Activated CD8-positive, alpha-beta memory T cell treated with anti-CD3 and anti-CD28 coated beads, Interleukin-2, amount 10 ng/mL, durations not matched to agents 7 days and 5 days (primary cell): ENCODE results near the gene SPON2. TPM values are rescaled to one million over a fixed set of nuclear protein-coding genes. Genes with fewer than 3 reads are reported as not detected.

Experiments
- ATAC-seq: fragments of 150-1000 bp; cut with Tn5 transposase; one replicate; pipeline ENCODE4 v1.10.0; 2021; ENCODE audit warnings: moderate library complexity
- CTCF ChIA-PET: fragments of 350-600 bp; sonication (Branson Sonifier 250); formaldehyde crosslinking; loops from one replicate; lab custom pipeline; 2021; ENCODE audit warnings: antibody characterized with exemption; lab: Charles Lee
- DNase-seq: peaks from one replicate; pipeline ENCODE4 v3.0.0-alpha.2; 2020
- H3K27ac Mint-ChIP-seq: one replicate; pipeline ENCODE4 v1.8.0; 2021; ENCODE audit warnings: mild to moderate bottlenecking, mixed read lengths
- H3K27me3 Mint-ChIP-seq: one replicate; pipeline ENCODE4 v1.8.0; 2021; ENCODE audit warnings: mixed read lengths
- H3K36me3 Mint-ChIP-seq: one replicate; pipeline ENCODE4 v1.8.0; 2021; ENCODE audit warnings: mild to moderate bottlenecking, mixed read lengths
- H3K4me1 Mint-ChIP-seq: one replicate; pipeline ENCODE4 v1.8.0; 2021; ENCODE audit warnings: mixed read lengths
- H3K4me3 Mint-ChIP-seq: one replicate; pipeline ENCODE4 v1.8.0; 2021; ENCODE audit warnings: mild to moderate bottlenecking, moderate library complexity, mixed read lengths
- H3K9me3 Mint-ChIP-seq: one replicate; pipeline ENCODE4 v1.8.0; 2022; ENCODE audit warnings: low read depth, mixed read lengths
- total RNA-seq, 2 experiments: library from RNA; stranded (reverse); gene quantifications; one replicate each; pipeline ENCODE4 v1.2.3, GENCODE V29; 2021

The SPON2 gene
- total RNA-seq, 2 experiments from 2014 or later = 11.7 to 28.0 TPM

GRCh38 chr4:1195891-1196401 lies 23.6 kb upstream of the SPON2 start:
- CTCF ChIA-PET = no interaction called here
- Mint-ChIP-seq H3K4me3 (no peak overlapping the region), H3K36me3 (peaks cover 26% of the 10 kb centered on the region), H3K27ac (no peak overlapping the region), H3K4me1 (peaks cover 14% of the 10 kb centered on the region), H3K9me3 (no peaks in the 10 kb centered on the region), H3K27me3 (no peaks in the 10 kb centered on the region)
- ATAC-seq = no peak
- no peak for DNase-seq

GRCh38 chr4:1195109-1195671 lies 22.8 kb upstream of the SPON2 start:
- no peak for DNase-seq
- no peak for ATAC-seq
- Mint-ChIP-seq H3K9me3 (no peaks in the 10 kb centered on the region), H3K27ac (no peak overlapping the region), H3K4me3 (no peak overlapping the region), H3K4me1 (peaks cover 10% of the 10 kb centered on the region), H3K27me3 (no peaks in the 10 kb centered on the region), H3K36me3 (peaks cover 26% of the 10 kb centered on the region)
- CTCF ChIA-PET = no interaction called here

DNA sequence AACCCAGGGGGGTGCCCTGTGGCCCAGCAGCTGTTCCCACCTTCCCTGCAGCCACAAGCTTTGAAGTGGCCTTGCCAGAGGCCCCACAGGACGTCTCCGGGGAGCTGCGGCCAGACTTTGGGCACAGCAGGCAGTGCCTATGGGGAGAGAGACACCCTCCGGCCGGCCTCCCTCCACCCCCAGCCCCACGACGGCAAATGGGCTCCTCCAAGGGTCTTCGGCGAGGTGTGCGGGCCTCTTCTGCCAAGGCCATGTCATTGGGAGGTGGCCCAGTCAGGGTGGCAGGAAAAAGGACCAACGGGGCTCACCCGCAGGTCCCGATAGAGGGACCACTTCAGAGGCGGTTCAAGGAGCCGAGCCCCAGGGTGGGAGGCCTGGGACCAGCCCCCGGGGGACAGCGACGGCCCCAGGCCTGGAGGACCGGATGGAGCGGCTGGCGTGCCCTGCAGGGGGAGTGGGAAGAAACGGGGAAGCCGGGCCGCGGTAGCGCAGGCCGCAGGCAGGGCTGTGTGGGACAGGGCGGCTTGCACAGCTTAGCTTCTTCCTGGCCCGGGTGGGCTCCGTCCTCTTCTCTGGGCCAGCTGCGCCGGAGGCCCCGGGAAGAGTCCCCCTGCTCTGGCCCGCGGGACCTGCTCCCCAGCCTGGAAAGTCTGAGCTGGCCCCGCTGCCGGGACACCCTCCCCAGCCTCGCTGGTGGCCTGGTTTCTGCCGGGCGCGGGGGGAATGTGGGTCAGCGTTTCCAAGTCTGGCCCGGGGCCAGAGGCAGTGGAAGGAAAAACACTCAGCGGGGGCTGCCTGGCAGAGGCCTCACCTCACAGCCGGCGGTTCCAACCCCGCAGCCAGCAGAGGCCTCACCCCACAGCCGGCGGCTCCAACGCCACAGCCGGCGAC lies 21.9 kb upstream of the SPON2 start:
- H3K4me3 Mint-ChIP-seq = no peak overlapping the region
- DNase-seq = no peak
- peaks cover 26% of the 10 kb centered on the region for H3K36me3 Mint-ChIP-seq
- CTCF ChIA-PET = interaction anchor here (1.5 kb wide), 1 partner anchor 10 kb away, joined by 4 read pairs; no protein-coding TSS in a partner anchor
- peaks cover 4% of the 10 kb centered on the region for H3K4me1 Mint-ChIP-seq
- no peaks in the 10 kb centered on the region for H3K27me3 Mint-ChIP-seq
- ATAC-seq = no peak
- H3K27ac Mint-ChIP-seq = no peak overlapping the region
- no peaks in the 10 kb centered on the region for H3K9me3 Mint-ChIP-seq

DNA sequence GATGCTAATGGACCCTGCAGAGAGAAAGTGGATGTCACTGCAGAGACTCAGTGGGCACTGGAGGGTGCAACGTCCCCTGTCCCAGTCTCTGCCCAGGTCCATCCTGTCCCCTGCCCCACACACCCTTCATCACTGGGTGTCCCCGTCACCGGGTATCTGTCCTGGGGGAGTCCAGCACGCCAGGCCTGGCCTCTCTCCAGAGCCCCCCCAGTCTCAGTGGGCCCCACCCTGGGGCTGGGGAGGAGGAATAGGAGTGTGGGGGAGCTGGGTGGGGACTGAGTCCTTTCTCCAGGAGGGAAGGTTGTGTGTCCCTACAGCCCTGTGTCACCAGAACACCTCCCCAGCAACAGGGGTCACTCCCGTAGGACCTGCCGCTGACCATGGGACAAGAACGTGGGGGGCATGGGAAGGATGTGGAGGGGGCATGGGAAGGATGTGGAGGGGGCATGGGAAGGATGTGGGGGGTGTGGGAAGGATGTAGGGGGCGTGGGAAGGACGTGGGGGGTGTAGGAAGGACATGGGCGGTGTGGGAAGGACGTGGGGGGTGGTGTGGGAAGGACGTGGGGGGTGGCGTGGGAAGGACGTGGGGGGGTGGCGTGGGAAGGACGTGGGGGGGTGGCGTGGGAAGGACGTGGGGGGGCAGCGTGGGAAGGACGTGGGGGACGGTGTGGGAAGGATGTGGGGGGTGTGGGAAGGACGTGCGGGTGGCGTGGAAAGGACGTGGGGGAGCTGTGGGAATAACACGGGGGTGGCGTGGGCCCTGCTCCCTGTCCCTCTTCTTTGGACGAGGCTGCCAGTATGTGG lies 21.0 kb upstream of the SPON2 start:
- DNase-seq (no peak), ATAC-seq (no peak)
- Mint-ChIP-seq H3K27ac (no peak overlapping the region), H3K27me3 (no peaks in the 10 kb centered on the region), H3K36me3 (peaks cover 24% of the 10 kb centered on the region), H3K4me3 (no peak overlapping the region), H3K4me1 (peaks cover 4% of the 10 kb centered on the region), H3K9me3 (no peaks in the 10 kb centered on the region)
- CTCF ChIA-PET = interaction anchor here (1.5 kb wide), 1 partner anchor 9 kb away, joined by 4 read pairs; no protein-coding TSS in a partner anchor

- no peak for ATAC-seq
- Mint-ChIP-seq H3K4me1 (peaks cover 6% of the 10 kb centered on the region), H3K27ac (no peak overlapping the region), H3K4me3 (no peak overlapping the region), H3K27me3 (no peaks in the 10 kb centered on the region), H3K9me3 (no peaks in the 10 kb centered on the region), H3K36me3 (peaks cover 21% of the 10 kb centered on the region)
- no peak for DNase-seq
- CTCF ChIA-PET = interaction anchor here (1.1 to 1.5 kb wide), 2 partner anchors 8 to 24 kb away, joined by 4 read pairs; no protein-coding TSS in a partner anchor
Measured at GRCh38 chr4:1192493-1193205, 20.3 kb upstream of the SPON2 start.

DNA sequence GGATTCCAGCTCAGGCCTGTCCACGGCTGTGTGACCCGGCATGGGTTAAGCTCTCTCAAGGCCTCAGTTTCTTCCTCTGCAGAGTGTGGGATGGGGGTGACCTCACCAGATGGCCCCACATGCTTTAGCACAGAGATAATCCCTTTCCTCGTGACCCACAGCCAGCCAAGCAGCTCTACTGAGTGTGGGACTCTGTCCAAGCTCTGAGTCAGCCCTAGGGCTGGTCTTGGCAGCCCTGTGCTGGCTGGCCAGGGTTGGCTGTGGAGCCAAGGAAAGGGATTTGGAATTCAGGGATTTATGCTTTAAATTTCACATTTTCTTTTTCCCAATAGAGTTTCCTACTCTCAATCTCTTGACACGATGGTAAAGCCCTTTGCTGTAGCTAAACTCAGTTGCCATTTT lies 19.7 kb upstream of the SPON2 start:
- no peak for DNase-seq
- Mint-ChIP-seq H3K27me3 (no peaks in the 10 kb centered on the region), H3K4me3 (no peak overlapping the region), H3K4me1 (peaks cover 10% of the 10 kb centered on the region), H3K27ac (no peak overlapping the region), H3K36me3 (peaks cover 17% of the 10 kb centered on the region), H3K9me3 (no peaks in the 10 kb centered on the region)
- ATAC-seq = no peak
- CTCF ChIA-PET = interaction anchor here (1.1 kb wide), 1 partner anchor 25 kb away, joined by 4 read pairs; no protein-coding TSS in a partner anchor

- H3K9me3 Mint-ChIP-seq = no peaks in the 10 kb centered on the region
Measured at GRCh38 chr4:1191621-1192020, 19.2 kb upstream of the SPON2 start.

DNA sequence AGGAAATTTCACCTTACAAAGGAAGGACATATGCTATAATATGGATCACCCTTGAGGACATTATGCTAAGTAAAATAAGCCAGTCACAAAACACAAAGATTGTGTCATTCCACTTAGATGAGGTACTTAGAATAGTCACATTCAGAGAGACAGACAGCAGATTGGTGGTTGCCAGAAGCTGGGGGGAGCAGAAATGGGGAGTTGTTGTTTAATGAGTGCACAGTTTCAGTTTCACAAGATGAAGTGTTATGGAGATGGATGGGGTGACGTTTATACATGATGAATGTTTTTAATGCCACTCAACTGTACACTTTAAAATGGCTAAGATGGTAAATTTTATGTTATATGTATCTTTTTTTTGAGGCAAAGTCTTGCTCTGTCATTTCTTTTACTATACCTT lies 14.8 kb upstream of the SPON2 start:
- DNase-seq (peak; percentile 84), ATAC-seq (peak; percentile 100)
- no peaks in the 10 kb centered on the region for H3K27me3 Mint-ChIP-seq
- H3K9me3 Mint-ChIP-seq = peaks cover 5% of the 10 kb centered on the region
- H3K4me3 Mint-ChIP-seq = peak overlapping the region; percentile 27
- peak overlapping the region; percentile 74 for H3K27ac Mint-ChIP-seq
- peaks cover 42% of the 10 kb centered on the region for H3K4me1 Mint-ChIP-seq
- CTCF ChIA-PET = interaction anchor here (1.1 to 2.4 kb wide), 3 partner anchors 16 to 80 kb away, joined by 3 to 14 read pairs (median 3); no protein-coding TSS in a partner anchor
- peaks cover 15% of the 10 kb centered on the region for H3K36me3 Mint-ChIP-seq

More at GRCh38 chr4:1191621-1192020, 19.2 kb upstream of the SPON2 start:
- no peaks in the 10 kb centered on the region for H3K27me3 Mint-ChIP-seq
- no peak overlapping the region for H3K27ac Mint-ChIP-seq
- DNase-seq (no peak), ATAC-seq (no peak)
- no peak overlapping the region for H3K4me3 Mint-ChIP-seq
- CTCF ChIA-PET = interaction anchor here (1.1 kb wide), 1 partner anchor 25 kb away, joined by 4 read pairs; no protein-coding TSS in a partner anchor
- H3K36me3 Mint-ChIP-seq = peaks cover 12% of the 10 kb centered on the region
- H3K4me1 Mint-ChIP-seq = peaks cover 12% of the 10 kb centered on the region

DNA sequence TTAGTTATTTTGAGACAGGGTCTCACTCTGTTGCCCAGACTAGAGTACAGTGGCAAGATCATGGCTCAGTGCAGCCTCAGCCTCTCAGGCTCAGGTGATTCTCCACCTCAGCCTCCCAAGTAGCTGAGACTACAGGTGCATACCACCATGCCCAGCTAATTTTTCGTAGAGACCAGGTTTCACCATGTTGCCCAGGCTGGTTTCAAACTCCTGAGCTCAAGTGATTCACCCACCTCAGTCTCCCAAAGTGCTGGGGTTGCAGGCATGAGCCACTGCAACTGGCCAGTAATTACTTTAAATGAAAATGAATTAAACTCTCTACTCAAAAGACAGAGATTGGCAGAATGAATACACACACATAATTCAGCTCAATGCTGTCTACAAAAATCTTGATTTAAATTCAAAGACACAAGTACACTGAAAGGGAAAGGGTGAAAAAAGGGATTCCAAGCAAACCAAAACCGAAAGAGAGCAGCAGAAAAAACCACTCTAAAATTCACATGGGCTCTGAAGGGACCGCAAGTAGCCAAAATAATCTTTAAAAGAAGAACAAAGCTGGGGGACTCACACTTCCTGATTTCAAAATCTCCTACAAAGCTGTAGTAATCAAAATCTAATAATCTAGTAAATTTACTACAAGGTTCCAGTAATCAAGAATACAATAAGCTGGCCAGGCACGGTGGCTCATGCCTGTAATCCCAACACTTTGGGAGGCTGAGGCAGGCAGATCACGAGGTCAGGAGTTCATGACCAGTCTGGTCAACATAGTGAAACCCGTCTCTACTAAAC lies 11.8 kb upstream of the SPON2 start:
- peaks cover 41% of the 10 kb centered on the region for H3K36me3 Mint-ChIP-seq
- peak overlapping the region; percentile 57 for H3K4me3 Mint-ChIP-seq
- H3K9me3 Mint-ChIP-seq = peaks cover 18% of the 10 kb centered on the region
- peak overlapping the region; percentile 80 for H3K27ac Mint-ChIP-seq
- CTCF ChIA-PET = interaction anchor here (0.7 to 2.8 kb wide), 10 partner anchors 9 to 102 kb away, joined by 3 to 23 read pairs (median 4); no protein-coding TSS in a partner anchor
- no peaks in the 10 kb centered on the region for H3K27me3 Mint-ChIP-seq
- no peak for DNase-seq
- ATAC-seq = peak; percentile 46
- H3K4me1 Mint-ChIP-seq = peaks cover 51% of the 10 kb centered on the region

GRCh38 chr4:1182313-1182712 lies 9.9 kb upstream of the SPON2 start:
- Mint-ChIP-seq H3K9me3 (peaks cover 18% of the 10 kb centered on the region), H3K36me3 (peaks cover 42% of the 10 kb centered on the region), H3K27ac (no peak overlapping the region), H3K27me3 (no peaks in the 10 kb centered on the region), H3K4me3 (no peak overlapping the region), H3K4me1 (peaks cover 60% of the 10 kb centered on the region)
- ATAC-seq = no peak
- CTCF ChIA-PET = interaction anchor here (1.2 to 2.8 kb wide), 2 partner anchors 11 to 35 kb away, joined by 3 to 9 read pairs; no protein-coding TSS in a partner anchor
- DNase-seq = no peak

DNA sequence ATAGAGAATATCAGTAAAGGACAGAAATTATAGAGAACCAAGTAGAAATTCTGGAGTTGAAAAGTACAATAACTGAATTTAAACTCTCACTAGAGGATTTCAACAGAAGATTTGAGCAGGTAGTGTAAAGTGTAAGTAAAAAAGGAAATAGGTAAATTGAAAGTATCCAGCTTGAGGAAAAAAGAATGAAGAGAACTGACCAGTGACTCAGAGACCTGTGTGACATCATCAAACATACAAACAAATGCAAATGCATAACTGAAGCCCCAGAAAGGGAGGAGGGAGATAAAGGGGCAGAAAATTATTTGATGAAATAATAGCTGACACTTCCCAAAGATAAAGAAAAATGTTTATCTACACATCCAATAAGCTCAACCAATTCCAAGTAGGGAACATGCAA lies 8.3 kb upstream of the SPON2 start:
- H3K4me1 Mint-ChIP-seq = peaks cover 61% of the 10 kb centered on the region
- DNase-seq (no peak), ATAC-seq (no peak)
- H3K27ac Mint-ChIP-seq = no peak overlapping the region
- H3K27me3 Mint-ChIP-seq = no peaks in the 10 kb centered on the region
- H3K4me3 Mint-ChIP-seq = no peak overlapping the region
- peaks cover 18% of the 10 kb centered on the region for H3K9me3 Mint-ChIP-seq
- peaks cover 42% of the 10 kb centered on the region for H3K36me3 Mint-ChIP-seq
- CTCF ChIA-PET = interaction anchor here (1.8 kb wide), 1 partner anchor 13 kb away, joined by 6 read pairs; no protein-coding TSS in a partner anchor
